ENCODE data around the gene IBA57.

Gene IBA57

DNA sequence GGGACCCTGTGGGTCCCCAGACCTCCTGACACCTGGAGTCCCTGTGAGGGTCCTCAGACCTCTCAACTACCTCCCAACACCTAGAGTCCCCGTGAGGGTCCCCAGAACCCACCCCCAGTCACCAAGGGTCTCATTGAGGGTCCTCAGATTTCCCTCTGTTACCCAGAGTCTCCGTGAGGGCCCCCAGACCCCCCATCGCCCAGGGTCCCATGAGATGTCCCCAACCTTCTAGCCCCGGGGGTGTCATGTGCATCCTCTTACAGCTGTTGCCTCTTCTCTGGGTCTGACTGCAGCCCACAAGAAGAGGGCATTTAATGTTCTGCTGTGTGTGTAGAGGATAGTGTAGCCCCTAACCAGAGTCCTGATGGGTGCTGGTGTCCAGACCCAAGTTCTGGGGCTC lies 17.8 kb upstream of the IBA57 start:
- TF ChIP-seq FOXP2 (optimal IDR thresholded peaks at IDR 0.05; ENCODE audit: control extremely low read depth, extremely low read length, insufficient read depth) (no peak), POLR2AphosphoS5 (IDR thresholded peaks at IDR 0.05; ENCODE audit: borderline replicate concordance, low read depth, low read length) (no peak), EZH2 (IDR thresholded peaks at IDR 0.05) (no peak)

DNA sequence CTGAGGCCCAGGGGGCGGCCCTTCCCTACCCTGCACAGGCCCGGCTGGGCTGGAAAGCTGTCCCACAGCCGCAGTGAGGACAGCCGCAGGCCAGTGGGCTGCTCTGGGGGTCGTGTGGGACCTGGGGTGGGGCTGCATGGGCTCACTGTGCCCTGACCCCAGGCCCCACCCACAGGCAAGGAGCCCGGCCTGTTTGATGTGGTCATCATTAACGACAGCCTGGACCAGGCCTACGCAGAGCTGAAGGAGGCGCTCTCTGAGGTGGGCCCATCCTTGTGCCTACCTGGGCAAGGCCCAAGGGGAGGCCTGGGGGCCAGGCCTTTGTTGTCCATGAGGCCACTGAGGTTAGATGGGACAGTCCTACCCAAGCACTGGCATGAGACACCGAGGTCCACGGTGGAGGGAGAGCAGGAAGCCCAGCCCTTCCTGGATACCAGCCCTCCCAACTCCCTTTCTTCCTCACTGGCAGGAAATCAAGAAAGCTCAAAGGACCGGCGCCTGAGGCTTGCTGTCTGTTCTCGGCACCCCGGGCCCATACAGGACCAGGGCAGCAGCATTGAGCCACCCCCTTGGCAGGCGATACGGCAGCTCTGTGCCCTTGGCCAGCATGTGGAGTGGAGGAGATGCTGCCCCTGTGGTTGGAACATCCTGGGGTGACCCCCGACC lies 17.3 kb upstream of the IBA57 start:
- Histone ChIP-seq H3K36me3 (ENCODE audit: insufficient read depth, low read length) (no peaks in the 10 kb centered on the region), H3K9me3 (ENCODE audit: low read depth, low read length) (no peaks in the 10 kb centered on the region), H3K27ac (no peak overlapping the region), H3K9ac (ENCODE audit: insufficient read length) (no peak overlapping the region), H3K4me3 (no peak overlapping the region)
- DNase-seq (ENCODE audit: low read depth, low spot score): no peak
- TF ChIP-seq POLR2AphosphoS5 (IDR thresholded peaks at IDR 0.05; ENCODE audit: borderline replicate concordance, low read depth, low read length): no peak
- no peak for TF ChIP-seq EZH2 (IDR thresholded peaks at IDR 0.05)
- TF ChIP-seq FOXP2 (optimal IDR thresholded peaks at IDR 0.05; ENCODE audit: control extremely low read depth, extremely low read length, insufficient read depth): no peak

More for the DNA sequence above, 17.8 kb upstream of the IBA57 start:
- no peak overlapping the region for H3K27ac ChIP-seq
- H3K36me3 ChIP-seq (ENCODE audit: insufficient read depth, low read length): no peaks in the 10 kb centered on the region
- H3K9ac ChIP-seq (ENCODE audit: insufficient read length): no peak overlapping the region
- H3K9me3 ChIP-seq (ENCODE audit: low read depth, low read length): no peaks in the 10 kb centered on the region
- no peak for DNase-seq (ENCODE audit: low read depth, low spot score)
- H3K4me3 ChIP-seq: no peak overlapping the region

DNA sequence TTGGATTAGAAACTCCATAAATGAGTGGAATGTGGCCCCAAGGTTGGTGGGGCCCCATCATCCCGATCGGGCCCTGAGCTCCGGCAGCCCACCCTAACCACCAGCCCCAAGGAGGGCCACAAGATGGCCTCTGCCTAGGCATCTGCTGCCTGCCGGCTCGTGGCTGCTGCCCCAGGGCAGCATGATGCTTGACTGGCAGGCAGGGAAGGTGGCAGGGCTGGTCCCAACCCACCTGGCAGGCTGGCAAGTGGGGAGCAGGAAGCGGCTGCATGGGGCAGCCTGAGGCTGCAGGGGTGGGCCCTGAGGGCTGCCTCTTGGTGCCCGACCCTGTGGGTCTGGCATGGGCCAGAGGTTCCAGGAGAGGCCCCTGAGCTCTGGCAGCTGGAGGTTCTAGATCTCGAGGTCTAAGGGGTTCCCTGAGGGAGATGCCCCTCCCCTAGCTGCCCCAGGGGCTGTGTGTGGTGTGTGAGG lies 16.6 kb upstream of the IBA57 start:
- Histone ChIP-seq H3K4me3 (no peak overlapping the region), H3K27ac (no peak overlapping the region), H3K9me3 (ENCODE audit: low read depth, low read length) (no peaks in the 10 kb centered on the region), H3K9ac (ENCODE audit: insufficient read length) (no peak overlapping the region), H3K36me3 (ENCODE audit: insufficient read depth, low read length) (no peaks in the 10 kb centered on the region)
- TF ChIP-seq EZH2 (IDR thresholded peaks at IDR 0.05): no peak
- TF ChIP-seq POLR2AphosphoS5 (IDR thresholded peaks at IDR 0.05; ENCODE audit: borderline replicate concordance, low read depth, low read length): no peak
- no peak for TF ChIP-seq FOXP2 (optimal IDR thresholded peaks at IDR 0.05; ENCODE audit: control extremely low read depth, extremely low read length, insufficient read depth)
- DNase-seq (ENCODE audit: low read depth, low spot score): no peak

DNA sequence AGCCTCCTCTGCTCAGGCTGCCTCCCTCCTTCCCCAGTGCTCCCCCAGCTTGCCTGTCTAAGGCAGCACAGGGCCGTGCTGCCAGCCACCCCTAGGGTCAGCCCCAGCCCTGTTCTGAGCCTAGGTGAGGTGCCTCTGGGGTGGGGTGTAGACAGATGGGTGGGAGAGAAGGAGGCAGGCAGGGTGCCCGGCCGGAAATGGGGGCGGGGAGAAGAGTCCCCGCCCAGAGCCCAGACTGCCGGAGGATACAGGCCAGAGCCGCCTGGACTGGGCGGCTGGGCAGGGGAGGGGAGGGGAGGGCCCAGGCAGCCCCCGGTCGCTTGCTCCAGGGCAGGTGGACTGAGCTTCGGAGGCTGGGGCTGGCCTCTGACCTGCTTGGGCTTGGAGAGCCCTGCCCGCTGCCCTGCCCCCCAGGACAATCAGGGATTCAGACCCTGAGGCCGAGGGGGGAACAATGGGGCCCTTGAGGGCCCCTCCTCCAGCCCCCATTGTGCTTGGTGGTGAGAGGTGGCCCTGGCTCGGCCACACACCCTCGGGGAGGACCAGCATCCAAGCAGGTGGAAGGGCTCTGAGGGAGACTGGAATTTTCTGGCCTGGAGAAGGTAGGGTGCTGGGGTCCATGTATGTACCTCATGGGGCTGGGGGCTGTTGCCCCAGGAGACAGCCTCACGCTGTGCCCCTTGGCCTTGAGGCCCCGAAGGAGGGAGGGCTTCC lies 16.0 kb upstream of the IBA57 start, which contains the start of gene GJC2:
Gene GJC2 (plus strand): TSS at position 525 of the 714 bp plus-strand sequence. CDS start 7,829 bp downstream, outside the sequence.
- Histone ChIP-seq H3K9ac (ENCODE audit: insufficient read length) (peak within 1 kb of the TSS; percentile 17), H3K27ac (peak within 1 kb of the TSS; percentile 36; the same call in 1 of the 2 replicates), H3K9me3 (ENCODE audit: low read depth, low read length) (no peaks in the 10 kb centered on the region), H3K4me3 (no peak within 1 kb of the TSS), H3K36me3 (ENCODE audit: insufficient read depth, low read length) (no peaks in the 10 kb centered on the region)
- DNase-seq (ENCODE audit: low read depth, low spot score): no peak
- TF ChIP-seq FOXP2 (optimal IDR thresholded peaks at IDR 0.05; ENCODE audit: control extremely low read depth, extremely low read length, insufficient read depth) (no peak), EZH2 (IDR thresholded peaks at IDR 0.05) (no peak), POLR2AphosphoS5 (IDR thresholded peaks at IDR 0.05; ENCODE audit: borderline replicate concordance, low read depth, low read length) (no peak)

DNA sequence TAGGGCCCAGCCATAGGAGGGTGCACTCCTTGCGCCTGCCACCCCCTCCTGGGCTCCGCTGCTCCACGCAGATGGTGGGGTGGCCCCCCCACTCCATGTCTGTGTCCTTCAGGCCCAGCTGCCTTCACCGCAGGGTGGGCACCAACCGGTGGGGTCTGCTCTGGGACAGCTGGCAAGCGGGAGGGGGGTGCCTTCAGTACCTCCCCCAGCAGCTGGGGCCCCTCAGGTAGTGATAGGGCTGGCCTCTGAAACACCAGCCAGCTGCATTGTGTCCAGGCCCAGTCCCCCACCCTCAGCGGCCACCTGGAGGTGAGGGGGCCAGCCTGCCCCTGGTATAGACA lies 15.5 kb upstream of the IBA57 start:
- H3K9ac ChIP-seq (ENCODE audit: insufficient read length): peak overlapping the region; percentile 17

DNA sequence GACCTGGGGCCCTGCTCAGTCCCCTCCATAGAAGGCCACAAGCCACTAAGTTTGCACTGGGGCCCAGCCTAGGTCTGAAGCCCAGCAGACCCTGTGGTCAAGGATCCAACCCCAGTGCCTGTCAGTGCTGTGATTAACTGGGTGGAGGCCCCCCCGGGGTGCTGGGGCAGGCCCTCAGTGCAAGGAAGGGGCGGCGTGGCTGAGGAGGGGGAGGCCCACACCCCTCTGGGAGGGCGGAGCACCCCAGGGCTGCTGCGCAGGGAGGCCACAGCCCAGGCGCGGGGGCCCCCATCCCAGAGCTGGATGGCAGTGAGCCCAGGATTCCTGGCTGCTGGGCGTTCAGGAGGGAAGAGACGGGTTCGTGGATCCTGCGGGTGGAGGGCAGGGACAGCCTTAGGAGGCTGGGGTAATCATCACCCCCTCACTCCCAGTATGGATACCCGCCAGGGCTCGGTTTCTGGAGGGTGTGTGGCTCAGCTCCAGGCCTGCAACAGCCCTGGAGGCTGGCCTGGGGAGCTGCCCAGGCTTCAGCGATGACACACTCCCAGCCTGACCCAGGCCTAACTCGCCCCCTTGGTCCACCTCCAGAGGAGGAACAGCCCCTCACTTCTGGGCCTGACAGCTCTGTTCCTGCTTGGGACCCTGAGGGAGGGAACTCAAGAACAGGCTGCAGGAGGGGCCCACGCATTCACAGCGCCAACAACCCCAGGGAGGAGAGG lies 15.0 kb upstream of the IBA57 start:
- DNase-seq (ENCODE audit: low read depth, low spot score): no peak

More for the DNA sequence above, 15.5 kb upstream of the IBA57 start:
- Histone ChIP-seq H3K36me3 (ENCODE audit: insufficient read depth, low read length) (no peaks in the 10 kb centered on the region), H3K4me3 (no peak overlapping the region), H3K27ac (peak overlapping the region; percentile 36; the same call in 1 of the 2 replicates), H3K9me3 (ENCODE audit: low read depth, low read length) (no peaks in the 10 kb centered on the region)
- DNase-seq (ENCODE audit: low read depth, low spot score): no peak
- TF ChIP-seq POLR2AphosphoS5 (IDR thresholded peaks at IDR 0.05; ENCODE audit: borderline replicate concordance, low read depth, low read length) (no peak), FOXP2 (optimal IDR thresholded peaks at IDR 0.05; ENCODE audit: control extremely low read depth, extremely low read length, insufficient read depth) (no peak), EZH2 (IDR thresholded peaks at IDR 0.05) (no peak)

DNA sequence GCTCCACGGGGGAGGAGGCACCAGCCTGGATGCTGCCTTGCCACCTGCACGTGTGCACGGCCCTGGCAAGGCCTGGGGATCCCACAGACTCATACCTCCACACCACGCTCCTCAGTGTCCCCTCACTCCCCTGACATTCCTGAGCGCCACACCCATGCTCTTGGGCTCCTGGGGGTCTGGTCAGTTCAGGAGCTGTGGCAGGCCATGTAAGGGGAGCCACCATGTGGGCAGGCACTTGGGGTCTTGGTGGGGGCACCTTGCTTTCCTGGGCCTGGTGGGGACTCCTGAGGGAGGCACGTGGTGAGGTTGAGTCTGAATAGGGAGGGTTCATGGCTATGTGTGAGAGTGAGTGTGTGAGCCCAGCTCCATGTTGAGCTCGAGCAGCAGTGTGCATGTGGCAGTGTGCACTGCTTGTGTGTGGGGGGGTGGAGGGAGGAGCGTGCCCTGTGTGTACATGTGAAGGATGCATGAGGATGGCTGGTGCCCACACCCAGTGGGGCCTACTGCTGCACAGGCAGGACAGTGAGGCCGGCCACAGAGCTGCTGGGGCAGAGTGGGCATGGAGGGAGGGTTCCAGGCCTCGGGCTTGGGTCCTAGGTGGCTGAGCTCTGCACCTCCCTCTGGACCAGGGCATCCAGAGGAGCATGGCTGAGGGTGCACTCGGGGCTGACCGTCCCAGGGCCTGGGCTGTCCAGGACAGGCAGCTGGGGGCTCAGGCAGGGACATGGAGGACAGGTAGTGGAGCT lies 14.3 kb upstream of the IBA57 start:
- Histone ChIP-seq H3K27ac (0 out of 2 replicates have a peak overlapping the region, but pooled peaks have one; percentile 36), H3K9me3 (ENCODE audit: low read depth, low read length) (no peaks in the 10 kb centered on the region), H3K36me3 (ENCODE audit: insufficient read depth, low read length) (no peaks in the 10 kb centered on the region), H3K9ac (ENCODE audit: insufficient read length) (no peak overlapping the region), H3K4me3 (no peak overlapping the region)
- TF ChIP-seq EZH2 (IDR thresholded peaks at IDR 0.05) (no peak), FOXP2 (optimal IDR thresholded peaks at IDR 0.05; ENCODE audit: control extremely low read depth, extremely low read length, insufficient read depth) (no peak), POLR2AphosphoS5 (IDR thresholded peaks at IDR 0.05; ENCODE audit: borderline replicate concordance, low read depth, low read length) (no peak)
- DNase-seq (ENCODE audit: low read depth, low spot score): no peak

More for the DNA sequence above, 15.0 kb upstream of the IBA57 start:
- TF ChIP-seq POLR2AphosphoS5 (IDR thresholded peaks at IDR 0.05; ENCODE audit: borderline replicate concordance, low read depth, low read length) (no peak), FOXP2 (optimal IDR thresholded peaks at IDR 0.05; ENCODE audit: control extremely low read depth, extremely low read length, insufficient read depth) (no peak), EZH2 (IDR thresholded peaks at IDR 0.05) (no peak)
- Histone ChIP-seq H3K27ac (peak overlapping the region; percentile 36; the same call in 1 of the 2 replicates), H3K9ac (ENCODE audit: insufficient read length) (peak overlapping the region; percentile 17), H3K36me3 (ENCODE audit: insufficient read depth, low read length) (no peaks in the 10 kb centered on the region), H3K4me3 (no peak overlapping the region), H3K9me3 (ENCODE audit: low read depth, low read length) (no peaks in the 10 kb centered on the region)
